HG02840 (cell line): ENCODE results near the gene ERAP2.
"Not testable (repeated sequence)": the region's sequence is repeated elsewhere in the genome, so short reads cannot be mapped to it uniquely, and the experiment has no call there.

ENCODE experiments used
- ATAC-seq: cut with Tn5 transposase; IDR thresholded peaks from one replicate; pipeline ENCODE4 v1.9.1; 2021; ENCODE audit warnings: mild to moderate bottlenecking, moderate library complexity, moderate number of reproducible peaks; ENCODE audit not compliant: unreplicated experiment, low FRiP score

Gene ERAP2

DNA sequence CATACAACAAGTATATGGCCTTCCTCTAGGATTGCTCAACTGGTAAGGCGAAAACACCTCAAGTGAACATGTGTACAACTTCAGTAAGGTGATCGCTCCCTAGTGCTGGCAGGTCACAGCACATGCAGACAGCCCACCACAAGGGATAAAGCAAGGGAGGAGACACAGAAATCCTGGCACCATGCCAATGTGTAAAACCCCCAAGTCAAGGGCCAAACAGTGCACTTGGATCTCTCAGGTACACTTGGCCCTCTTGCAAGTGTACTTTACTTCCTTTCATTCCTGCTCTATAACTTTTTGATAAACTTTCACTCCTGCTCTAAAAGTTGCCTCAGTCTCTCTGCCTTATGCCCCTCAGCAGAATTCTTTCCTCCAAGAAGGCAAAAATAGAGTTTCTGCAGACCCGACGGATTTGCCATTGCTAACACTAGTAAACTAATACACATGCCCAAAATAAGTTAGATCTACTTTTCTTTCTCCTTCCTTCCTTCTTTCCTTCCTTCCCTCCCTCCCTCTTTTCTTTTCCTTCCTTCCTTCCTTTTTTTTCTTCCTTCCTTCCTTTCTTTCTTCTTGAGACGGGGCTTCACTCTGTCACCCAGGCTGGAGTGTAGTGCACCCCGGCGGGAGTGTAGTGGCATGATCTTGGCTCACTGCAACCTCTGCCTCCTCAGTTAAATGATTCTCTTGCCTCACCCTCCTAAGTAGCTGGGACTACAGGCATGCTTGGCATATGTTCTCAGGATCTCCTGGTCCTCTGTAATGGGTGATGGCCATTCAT lies 52.8 kb downstream of the ERAP2 start:
- ATAC-seq = no peak

DNA sequence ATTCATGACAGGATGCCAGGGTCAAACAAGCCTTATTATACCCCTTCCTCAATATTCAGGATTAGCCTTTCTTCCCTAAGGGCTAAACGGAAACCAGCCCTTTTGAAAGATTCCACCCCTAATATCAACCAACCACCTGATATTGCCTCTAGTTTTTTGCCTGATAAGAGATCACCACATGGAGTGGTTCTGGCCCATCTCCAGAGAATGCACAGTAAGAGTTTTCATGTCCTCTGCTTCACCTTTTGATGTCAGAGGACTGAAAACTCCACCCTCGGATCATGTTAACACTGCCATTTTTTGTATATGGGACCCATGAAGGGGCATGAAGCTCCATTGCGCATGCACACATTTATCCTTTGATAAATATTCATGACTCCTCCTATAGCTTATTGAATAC lies 53.8 kb downstream of the ERAP2 start:
- ATAC-seq = no peak

DNA sequence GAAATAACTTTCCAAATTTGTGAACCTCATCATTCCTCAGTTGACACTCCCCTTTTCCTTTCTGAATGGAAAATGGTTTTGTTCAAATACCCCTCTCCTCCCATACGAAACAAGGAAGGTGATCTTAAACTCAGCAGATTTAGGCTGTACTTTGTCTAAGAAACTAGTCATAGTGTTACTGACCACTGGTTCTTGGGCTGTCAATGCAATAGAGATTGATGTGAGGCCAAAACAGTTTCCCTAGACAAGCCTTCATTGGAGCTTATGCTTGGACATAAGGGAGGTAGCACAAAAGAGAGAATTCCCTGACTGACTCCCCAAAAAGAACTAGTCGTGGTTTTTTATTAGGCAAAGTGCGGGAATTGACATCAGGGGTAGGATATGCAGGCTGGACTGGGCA lies 54.3 kb downstream of the ERAP2 start:
- no peak for ATAC-seq

DNA sequence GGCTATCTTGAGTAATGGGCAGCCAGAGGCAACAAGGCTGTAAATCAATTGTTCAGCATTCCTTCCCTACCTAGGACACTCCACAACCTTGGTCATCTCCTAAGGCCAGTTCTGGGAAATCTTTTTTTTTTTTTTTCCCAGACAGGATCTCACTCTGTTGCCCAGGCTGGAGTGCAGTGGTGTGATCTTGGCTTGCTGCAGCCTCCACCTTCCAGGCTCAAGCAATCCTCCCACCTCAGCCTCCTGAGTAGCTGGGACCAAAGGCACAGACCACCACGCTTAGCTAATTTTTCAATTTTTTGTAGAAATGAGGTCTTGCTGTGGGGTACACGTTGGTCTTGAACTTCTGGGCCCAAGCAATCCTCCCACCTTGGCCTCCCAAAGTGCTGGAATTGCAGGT lies 54.7 kb downstream of the ERAP2 start:
- not testable (repeated sequence) for ATAC-seq

DNA sequence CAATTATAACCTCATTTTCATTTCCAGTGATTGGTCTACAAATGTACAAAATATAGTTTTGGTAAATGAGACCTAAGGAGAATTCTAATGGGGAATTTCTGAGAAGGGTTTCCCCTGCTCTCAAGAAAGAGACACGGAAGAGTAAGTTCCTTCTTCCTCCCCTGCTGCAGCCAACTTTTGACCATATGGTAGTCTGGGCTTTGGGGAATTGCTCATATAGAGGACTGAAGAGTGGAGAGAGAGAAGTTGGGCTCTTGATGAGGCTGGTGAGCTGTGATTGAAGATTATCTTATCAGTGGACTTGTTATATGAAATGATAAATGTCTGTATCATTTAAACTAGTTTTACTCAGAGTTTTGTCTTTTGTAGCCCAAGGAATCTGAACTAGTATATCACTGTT lies 55.3 kb downstream of the ERAP2 start:
- no peak for ATAC-seq

DNA sequence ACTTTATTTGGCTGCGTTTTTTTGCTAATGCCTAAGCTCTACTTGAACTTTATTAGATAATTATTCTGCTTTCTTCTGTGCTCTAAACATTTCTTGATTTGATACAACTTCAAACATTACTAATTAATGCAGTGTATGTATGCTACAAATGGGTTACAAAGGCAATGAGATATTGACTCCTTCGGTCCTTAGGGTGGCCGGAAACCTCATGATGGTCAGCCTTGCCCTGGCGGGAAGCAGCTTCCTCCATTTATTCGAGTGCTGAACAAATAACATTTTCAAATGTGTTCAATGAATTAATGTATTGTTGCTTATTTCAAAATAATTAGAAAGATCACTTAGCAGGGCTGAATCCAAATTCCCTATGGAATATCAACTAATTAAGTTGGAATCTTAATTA lies 55.7 kb downstream of the ERAP2 start:
- no peak for ATAC-seq

DNA sequence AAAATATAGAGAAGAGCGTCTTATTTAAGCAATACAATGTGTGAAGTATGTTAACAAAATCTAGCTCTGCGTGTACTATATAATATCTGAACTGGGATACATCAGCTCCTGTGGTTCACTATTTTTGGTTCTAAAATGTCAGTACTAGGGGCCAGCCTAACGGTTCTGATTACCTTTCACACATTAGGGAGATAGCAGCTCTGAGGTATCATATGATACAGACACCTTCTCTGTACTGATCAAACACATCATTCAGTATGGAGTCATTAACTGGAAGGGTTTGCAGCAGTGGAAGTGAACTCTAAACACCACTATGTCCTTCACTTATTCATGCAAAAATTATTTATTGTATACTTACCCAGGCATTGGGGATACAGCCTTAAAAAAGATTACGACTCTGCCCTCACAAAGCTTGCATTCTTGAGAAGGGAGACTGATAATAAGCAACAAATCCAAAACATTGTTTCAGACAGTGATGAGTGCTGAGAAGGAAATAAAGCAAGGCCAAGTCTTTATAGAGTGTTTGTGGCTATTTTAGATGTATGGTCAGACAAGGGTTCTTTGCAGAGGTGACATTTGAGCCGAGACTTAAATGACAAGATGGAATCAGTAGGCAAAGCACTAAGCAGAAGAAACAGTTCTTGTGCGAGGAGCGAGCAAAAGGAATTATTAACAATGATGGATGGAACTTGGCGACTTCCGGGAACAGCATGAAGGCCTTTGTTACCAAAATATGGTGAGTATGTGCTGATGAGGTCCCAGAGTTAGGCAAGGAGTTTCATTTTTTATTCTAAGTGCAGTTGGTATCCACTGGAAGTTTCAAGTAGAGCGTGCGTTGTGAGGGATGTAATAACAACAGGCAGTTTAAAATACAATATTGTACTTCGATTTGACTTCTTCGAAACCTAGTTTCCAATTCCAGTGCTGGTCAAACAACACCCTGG lies 57.7 kb downstream of the ERAP2 start:
- ATAC-seq = peak; percentile 0

DNA sequence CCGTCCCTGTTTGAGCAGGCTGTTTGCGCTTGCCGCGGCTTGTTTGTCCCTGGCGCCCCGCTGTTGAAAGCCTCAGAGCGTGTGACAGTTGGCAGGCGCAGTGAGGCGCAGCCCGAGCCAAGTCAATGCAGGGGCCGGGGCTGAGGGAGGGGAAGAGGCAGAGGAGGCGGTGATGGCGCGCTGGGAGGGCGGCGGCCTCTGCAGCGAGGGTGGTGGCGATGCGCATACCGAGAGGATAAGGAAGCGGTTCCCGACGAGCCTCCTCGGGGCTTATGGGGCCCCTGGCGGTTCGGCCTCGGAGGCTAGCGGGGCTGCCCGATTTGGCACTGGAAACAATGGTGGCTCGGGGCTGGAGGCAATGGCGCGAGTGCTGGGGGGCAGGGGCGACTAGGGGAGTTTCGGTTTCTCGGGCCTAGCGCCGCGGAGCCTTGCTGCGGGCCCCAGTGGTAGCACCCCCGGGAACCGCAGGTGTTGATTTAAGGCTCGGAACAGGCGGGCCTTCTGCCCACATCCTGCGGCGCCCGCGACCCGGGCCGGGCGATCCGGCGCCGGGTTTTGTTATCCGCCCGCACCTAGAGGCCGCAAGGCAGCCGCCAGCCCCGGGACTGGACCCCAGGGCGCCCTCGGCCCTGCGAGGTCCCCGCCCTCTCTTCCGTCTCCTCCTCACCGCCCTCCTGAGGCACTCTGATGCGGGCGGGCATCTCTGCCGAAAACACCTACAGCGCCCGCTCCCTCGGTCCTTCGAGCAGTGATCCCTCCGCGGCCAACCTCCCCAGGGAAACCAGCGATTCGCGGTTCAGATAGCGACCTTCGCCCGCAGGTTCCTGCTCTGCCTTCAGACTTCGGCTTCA lies 58.6 kb downstream of the ERAP2 start:
- ATAC-seq = peak; percentile 65

DNA sequence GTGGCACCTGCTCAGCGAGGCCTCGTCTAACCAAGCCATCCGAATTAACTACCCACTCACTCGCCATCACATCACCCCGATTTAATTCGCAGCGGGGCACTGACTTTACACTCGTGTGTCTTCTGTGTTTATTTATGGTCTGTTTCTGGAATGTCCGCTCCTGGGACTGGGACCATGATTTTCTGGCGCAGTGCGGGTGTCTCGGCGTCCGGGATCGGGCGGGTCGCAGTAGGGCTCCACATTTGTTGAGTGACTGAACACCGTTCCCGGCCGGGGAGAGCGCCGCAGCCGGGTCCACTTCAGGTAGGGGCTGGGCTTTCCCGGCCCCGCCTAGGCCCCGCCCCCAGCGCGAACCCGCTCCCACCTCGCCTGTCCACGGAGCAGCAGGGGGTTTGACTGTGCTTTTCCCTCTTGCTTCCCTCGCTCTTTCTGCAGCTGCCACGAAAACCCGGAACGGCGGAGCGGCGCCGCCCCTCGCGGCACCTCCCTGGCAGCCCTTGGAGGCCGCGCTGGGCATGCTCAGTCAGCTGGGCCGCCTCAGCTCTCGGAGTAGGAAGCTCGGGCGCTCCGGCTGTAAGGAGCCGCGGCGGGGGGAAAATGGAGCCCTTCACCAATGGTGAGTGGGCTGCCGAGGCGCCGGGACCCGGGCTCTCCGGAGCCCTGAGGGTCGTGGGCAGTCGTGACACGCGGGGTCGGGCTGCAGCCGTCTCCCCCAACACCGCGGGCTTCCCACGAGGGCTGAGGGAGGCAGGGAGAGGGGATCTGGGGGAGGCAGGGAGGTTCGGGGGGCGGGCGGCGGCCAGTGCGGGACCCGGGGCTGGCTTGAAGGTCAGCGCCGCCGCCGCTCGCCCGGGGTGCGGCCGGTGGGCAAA lies 59.5 kb downstream of the ERAP2 start, which contains the start of gene LNPEP:
Gene LNPEP (plus strand): TSS at position 522 of the 872 bp plus-strand sequence. CDS start 76 bp downstream, at position 598.
- peak; percentile 48 for ATAC-seq

DNA sequence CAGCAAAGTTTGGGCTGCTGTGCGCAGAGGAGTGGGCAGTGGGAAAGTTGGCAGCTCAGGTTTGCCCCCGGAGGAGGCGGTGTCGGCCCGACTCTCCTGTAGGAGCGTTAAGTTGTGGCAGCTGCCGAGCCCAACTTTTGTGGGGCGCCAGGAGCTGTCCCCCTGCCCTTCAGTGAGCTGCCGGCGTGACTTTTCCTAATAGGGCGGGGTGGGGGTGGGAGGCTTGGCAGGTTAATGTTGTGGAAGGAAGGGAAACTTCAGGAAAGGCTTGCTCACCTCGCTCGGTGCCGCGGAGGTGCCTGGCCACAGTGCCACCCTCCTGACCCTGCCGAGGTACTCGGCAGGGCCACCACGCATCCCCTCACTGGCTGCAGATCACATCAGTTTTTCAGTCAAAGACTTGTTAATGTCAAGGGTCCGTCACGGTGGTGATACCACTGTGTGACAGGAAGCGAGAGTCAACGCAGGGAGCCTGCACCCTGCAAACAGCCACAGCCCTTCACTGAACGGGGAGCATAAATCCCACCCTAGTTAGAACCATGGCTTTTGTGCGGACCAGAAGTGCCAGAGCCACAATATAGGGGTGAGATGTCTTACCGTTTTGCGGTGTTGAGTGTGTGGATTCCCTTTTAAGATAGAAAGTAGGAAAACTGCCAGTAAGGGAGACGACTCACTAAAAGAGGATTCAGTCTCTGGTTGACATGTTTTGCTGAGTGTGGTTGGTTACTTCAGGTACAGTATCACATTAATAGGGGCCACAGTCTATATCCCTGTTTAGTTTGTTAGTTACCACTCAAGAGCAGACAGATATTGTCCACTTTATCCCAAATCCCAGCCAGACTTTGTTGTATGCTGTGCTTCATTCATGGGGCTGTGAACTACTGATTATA lies 60.4 kb downstream of the ERAP2 start:
- ATAC-seq = peak; percentile 27

DNA sequence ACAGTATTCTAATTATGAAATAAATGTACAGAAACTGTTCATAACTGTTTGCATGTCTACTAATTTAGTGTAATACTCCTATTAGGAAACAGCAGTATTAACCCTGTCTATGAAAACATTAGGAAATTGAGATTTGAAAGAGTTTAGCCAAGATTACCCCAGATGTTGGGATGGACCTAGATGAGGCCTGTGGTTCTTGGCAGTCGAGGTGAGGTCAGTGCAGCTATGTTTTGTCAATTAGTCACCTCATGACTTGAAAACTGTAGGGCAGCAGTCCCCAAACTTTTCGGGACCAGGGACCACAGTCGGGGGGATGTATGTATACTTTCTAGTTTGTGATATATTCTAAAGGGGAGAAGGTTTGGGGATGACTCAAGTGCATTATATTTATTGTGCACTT lies 64.3 kb downstream of the ERAP2 start:
- no peak for ATAC-seq

DNA sequence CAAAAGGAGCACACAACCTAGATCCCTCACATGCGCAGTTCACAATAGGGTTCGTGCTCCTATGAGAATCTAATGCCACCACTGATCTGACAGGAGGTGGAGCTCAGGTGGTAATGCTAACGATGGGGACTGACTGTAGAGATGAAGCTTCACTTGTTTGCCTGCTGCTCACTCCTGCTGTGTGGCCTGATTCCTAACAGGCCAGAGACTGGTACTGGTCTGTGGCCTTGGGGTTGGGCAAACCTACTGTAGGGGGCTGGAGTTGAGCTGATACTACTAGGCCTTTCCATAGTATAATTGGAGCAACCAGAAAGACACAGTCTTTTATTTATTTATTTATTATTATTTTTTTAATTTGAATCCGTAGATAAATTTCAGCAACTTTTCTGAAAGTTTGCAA lies 64.8 kb downstream of the ERAP2 start:
- no peak for ATAC-seq

DNA sequence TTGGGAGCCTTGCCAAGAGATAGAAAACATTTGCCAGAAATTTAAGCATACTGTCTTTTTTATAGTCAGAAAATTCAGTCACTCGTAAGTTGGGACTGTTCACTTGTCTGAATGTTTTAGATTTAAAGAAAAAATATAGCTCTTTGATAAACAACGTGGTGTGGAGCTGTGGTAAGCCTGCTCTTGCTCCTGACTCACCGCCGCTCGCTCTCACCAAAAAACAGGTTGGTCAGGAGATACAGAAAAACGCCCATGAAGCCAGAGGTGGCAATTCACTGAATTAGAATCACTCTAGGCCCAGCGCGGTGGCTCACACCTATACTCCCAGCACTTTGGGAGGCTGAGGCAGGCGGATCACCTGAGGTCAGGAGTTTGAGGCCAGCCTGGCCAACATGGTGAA lies 65.8 kb downstream of the ERAP2 start:
- no peak for ATAC-seq

DNA sequence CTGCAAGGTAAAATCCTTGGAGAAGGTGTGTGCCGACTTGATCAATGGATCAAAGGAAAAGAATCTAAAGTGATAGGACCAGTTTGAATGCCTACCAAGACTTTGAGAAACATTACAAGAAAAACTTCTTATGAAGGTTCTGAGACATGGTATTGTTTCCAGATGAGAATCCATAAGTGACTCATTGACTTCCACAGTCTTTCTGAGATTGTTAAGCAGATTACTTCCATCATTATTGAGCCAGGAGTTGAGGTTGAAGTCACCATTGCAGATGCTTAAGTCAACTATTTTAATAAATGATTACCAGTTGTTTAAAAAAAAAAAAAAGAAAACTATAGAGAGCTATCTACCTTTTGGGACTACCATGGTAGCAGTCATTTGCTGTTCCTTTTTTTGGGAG lies 66.6 kb downstream of the ERAP2 start:
- ATAC-seq = no peak

DNA sequence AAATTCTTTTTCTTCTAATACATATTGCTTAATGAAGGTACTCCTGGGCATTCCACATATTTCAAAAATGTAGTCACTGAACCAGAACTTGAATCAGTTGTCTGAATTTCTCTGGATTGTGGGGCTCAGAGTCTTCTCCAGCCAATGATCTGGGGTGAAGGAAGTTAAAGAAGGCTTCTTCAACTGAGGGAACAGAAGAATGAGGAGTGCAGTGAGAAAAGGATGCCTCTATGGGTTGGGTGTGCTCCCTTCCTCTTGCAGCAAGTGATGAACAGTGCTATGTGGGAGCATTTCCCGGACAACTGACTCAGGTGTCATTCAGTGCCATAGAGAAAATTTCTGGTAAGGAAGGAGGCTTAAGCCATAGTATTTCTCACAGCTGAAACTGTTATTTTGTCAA lies 67.5 kb downstream of the ERAP2 start:
- ATAC-seq = no peak

DNA sequence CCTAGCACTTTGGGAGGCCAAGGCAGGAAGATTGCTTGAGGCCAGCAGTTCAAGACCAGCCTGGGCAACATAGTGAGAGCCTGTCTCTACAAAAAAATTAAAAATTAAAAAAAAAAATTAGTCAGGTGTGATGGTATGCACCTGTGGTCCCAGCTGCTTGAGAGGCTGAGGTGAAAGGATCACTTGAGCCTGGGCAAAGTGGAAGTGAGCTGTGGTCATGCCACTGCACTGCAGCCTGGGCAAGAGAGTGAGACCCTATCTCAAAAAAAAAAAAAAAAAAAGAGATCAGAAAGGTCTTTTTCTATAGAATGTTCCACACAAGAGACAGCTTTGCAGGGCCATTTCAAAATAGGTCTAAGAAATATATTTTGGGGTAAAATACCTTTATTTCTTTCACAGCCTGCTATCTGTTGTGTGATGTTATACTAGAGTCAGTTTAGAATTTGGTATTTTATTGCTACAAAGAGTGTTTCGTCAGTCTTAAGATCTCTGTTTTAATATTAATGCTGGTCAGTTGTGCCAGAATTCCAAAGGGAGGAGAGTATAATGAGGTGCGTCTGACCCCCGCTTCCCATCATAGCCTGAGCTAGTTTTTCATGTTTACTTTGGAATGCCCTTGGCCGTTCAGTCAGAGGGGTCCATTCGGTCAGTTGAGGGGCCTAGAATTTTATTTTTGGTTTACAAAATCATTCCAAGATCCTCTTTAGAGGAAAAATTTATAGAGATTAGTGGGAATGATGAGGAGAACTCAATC lies 69.0 kb downstream of the ERAP2 start:
- ATAC-seq = no peak

DNA sequence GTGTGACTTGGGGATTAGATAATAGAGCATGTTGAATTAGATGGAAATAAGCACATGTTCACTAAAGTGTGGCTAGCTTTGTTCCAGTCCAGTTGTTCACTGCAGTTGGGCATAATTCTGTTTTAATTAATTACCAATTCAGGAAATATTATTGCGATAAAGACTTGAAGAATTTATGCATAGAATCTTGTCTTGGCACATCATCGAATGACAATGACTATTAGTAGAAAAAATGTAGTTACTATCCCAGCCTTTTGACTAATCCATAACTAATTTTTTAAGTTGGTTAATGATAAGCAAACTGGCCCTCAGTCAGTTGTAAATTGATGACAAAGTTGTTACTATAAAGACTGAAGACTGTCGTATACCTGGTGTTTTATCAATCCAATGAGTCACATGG lies 70.1 kb downstream of the ERAP2 start:
- no peak for ATAC-seq
